Endothelial cell of umbilical vein (primary cell): ENCODE data around the gene UGGT2.

Experiments used
- EZH2 ChIP-seq: IDR thresholded peaks from 2 replicates; pipeline ENCODE4 v1.6.1; 2012; ENCODE audit warnings: borderline replicate concordance, low read depth, mild to moderate bottlenecking, moderate library complexity, low read length, inconsistent platforms; ENCODE audit not compliant: severe bottlenecking
- FOS ChIP-seq: IDR thresholded peaks from 2 replicates; pipeline ENCODE4 v1.6.1; 2011; ENCODE audit warnings: mild to moderate bottlenecking, low read length, moderate library complexity, borderline replicate concordance; ENCODE audit not compliant: insufficient read depth
- GATA2 ChIP-seq: IDR thresholded peaks from 2 replicates; pipeline ENCODE4 v1.7.0; 2011; ENCODE audit warnings: low read depth, mild to moderate bottlenecking, moderate library complexity, mixed read lengths, low read length; ENCODE audit not compliant: insufficient read length, insufficient read depth
- JUN ChIP-seq: IDR thresholded peaks from 2 replicates; pipeline ENCODE4 v1.6.1; 2011; ENCODE audit warnings: borderline replicate concordance, low read depth; ENCODE audit not compliant: insufficient read length, insufficient read depth
- MYC ChIP-seq: IDR thresholded peaks from one replicate; pipeline ENCODE4 v1.6.1; 2011; ENCODE audit warnings: mild to moderate bottlenecking, low read depth, low read length
- POLR2A ChIP-seq: IDR thresholded peaks from 2 replicates; pipeline ENCODE4 v1.6.1; 2012; ENCODE audit warnings: low read depth, mild to moderate bottlenecking, control low read depth, low read length
- POLR2AphosphoS5 ChIP-seq: IDR thresholded peaks from 2 replicates; pipeline ENCODE4 v1.6.1; 2012; ENCODE audit warnings: low read depth, mild to moderate bottlenecking, control low read depth, low read length, moderate library complexity; ENCODE audit not compliant: insufficient read depth
- TF ChIP-seq, protein P1 (sequence below), 2 donors: IDR thresholded peaks; 1 replicate in 1 of 2; 2 replicates in 1 of 2; pipeline ENCODE4 v1.5.1; 2011; ENCODE audit warnings: low read length in 2 of 2, mild to moderate bottlenecking in 2 of 2, moderate library complexity in 2 of 2, control low read depth in 1 of 2, inconsistent platforms in 1 of 2, low read depth in 1 of 2; ENCODE audit not compliant: insufficient read depth in 1 of 2; ENCODE audit errors: extremely low read depth in 1 of 2
- TF ChIP-seq, protein P2 (sequence below): IDR thresholded peaks from 2 replicates; pipeline ENCODE4 v1.6.1; 2011; ENCODE audit not compliant: insufficient read depth, insufficient read length

DNA sequence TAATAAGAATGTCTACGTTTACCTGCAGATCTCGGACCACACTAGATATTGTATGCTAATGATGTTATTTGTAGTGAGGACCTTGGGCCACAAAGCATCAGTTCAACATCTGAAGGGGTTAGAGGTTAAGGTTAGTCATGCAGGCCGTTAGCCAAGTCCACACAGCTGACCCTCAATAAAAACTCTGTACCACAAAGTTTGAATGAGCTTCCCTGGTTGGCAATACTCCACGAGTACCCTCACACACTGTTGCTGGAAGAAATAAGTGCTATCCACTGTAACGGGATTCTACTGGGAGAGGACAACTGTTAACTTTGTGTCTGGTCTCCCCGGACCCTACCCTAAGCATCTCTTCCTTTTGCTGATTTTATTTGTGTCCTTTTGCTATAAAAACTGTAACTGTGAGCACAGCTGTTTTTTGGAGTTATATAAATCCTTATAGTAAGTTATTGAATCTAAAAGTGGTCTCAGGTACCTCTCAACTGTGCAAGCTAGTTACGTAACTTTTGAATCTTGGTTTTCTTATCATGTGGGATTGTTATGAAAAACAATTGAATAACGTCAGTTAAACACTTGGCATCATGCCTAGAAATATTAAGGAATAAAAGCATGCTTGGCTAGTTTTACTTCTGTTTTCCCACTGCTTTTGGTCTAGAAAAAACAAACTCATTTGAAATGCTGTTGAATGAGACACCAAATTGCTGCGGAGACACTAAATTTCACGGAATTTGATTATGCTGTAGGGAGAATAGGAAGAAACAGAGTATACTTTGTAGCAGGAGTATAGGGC lies 194.7 kb downstream of the UGGT2 start:
- TF ChIP-seq POLR2A: no peak
- TF ChIP-seq, protein P1, sequence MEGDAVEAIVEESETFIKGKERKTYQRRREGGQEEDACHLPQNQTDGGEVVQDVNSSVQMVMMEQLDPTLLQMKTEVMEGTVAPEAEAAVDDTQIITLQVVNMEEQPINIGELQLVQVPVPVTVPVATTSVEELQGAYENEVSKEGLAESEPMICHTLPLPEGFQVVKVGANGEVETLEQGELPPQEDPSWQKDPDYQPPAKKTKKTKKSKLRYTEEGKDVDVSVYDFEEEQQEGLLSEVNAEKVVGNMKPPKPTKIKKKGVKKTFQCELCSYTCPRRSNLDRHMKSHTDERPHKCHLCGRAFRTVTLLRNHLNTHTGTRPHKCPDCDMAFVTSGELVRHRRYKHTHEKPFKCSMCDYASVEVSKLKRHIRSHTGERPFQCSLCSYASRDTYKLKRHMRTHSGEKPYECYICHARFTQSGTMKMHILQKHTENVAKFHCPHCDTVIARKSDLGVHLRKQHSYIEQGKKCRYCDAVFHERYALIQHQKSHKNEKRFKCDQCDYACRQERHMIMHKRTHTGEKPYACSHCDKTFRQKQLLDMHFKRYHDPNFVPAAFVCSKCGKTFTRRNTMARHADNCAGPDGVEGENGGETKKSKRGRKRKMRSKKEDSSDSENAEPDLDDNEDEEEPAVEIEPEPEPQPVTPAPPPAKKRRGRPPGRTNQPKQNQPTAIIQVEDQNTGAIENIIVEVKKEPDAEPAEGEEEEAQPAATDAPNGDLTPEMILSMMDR (IDR thresholded peaks at IDR 0.05; ENCODE audit: extremely low read depth in 1 of 2, insufficient read depth in 1 of 2, low read depth in 1 of 2, low read length in 2 of 2): no peak
- TF ChIP-seq JUN: peak; percentile 5
- TF ChIP-seq POLR2AphosphoS5: no peak
- TF ChIP-seq MYC: no peak
- TF ChIP-seq, protein P2, sequence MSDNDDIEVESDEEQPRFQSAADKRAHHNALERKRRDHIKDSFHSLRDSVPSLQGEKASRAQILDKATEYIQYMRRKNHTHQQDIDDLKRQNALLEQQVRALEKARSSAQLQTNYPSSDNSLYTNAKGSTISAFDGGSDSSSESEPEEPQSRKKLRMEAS: no peak
- no peak for TF ChIP-seq EZH2
- TF ChIP-seq FOS: peak; percentile 25
- no peak for TF ChIP-seq GATA2
